Measurements from ENCODE around the gene COA1.
"Not testable (repeated sequence)": the region's sequence is repeated elsewhere in the genome, so short reads cannot be mapped to it uniquely, and the experiment has no call there.

- TF ChIP-seq, protein P1, sequence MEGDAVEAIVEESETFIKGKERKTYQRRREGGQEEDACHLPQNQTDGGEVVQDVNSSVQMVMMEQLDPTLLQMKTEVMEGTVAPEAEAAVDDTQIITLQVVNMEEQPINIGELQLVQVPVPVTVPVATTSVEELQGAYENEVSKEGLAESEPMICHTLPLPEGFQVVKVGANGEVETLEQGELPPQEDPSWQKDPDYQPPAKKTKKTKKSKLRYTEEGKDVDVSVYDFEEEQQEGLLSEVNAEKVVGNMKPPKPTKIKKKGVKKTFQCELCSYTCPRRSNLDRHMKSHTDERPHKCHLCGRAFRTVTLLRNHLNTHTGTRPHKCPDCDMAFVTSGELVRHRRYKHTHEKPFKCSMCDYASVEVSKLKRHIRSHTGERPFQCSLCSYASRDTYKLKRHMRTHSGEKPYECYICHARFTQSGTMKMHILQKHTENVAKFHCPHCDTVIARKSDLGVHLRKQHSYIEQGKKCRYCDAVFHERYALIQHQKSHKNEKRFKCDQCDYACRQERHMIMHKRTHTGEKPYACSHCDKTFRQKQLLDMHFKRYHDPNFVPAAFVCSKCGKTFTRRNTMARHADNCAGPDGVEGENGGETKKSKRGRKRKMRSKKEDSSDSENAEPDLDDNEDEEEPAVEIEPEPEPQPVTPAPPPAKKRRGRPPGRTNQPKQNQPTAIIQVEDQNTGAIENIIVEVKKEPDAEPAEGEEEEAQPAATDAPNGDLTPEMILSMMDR (IDR thresholded peaks at IDR 0.05) = not testable (repeated sequence)
- TF ChIP-seq POLR2A (IDR thresholded peaks at IDR 0.05) = not testable (repeated sequence)
Observed at GRCh38 chr7:43673243-43673976, 55.9 kb downstream of the COA1 start.

All from testis (tissue), 2 donors.